K562 (cell line): ENCODE measurements around the gene BHLHE40. TPM values are rescaled to one million over a fixed set of nuclear protein-coding genes. Genes with fewer than 3 reads are reported as not detected.
A peak's percentile ranks its signal among the peaks of the same experiment; 100 is the strongest.

ENCODE experiments used
- BRCA1 ChIP-seq, 2 experiments: fragments of 450-650 bp in 1 of 2; sonication (generic) in 1 of 2; formaldehyde crosslinking in 1 of 2; IDR thresholded peaks; 2 replicates each; pipeline versions ENCODE4 v1.5.0 to v1.6.1; 2017 to 2020; ENCODE audit warnings: mild to moderate bottlenecking in 1 of 2, missing genetic modification reagents in 1 of 2
- CHD2 ChIP-seq: IDR thresholded peaks from 2 replicates; pipeline ENCODE4 v1.6.1; 2011; ENCODE audit warnings: low read depth, low read length
- CHD4 ChIP-seq: fragments of 200-600 bp; sonication (generic); IDR thresholded peaks from 3 replicates; pipeline ENCODE4 v1.6.1; 2012; ENCODE audit warnings: low read depth, mild to moderate bottlenecking, mixed read lengths, low read length, inconsistent platforms; ENCODE audit not compliant: insufficient read depth, insufficient replicate concordance, poor library complexity, severe bottlenecking
- ETS1 ChIP-seq: conservative IDR thresholded peaks from 2 replicates; pipeline ENCODE4 v1.6.1; 2011; ENCODE audit warnings: low read depth, mild to moderate bottlenecking, low read length; ENCODE audit not compliant: control insufficient read depth
- KAT7 ChIP-seq: sonication (generic); formaldehyde crosslinking; IDR thresholded peaks from 2 replicates; pipeline ENCODE4 v1.8.0; 2022; ENCODE audit warnings: missing genetic modification reagents, mild to moderate bottlenecking, borderline replicate concordance
- NCOA6 ChIP-seq: fragments of 450-650 bp; IDR thresholded peaks from 2 replicates; pipeline ENCODE4 v1.6.1; 2017; ENCODE audit warnings: mild to moderate bottlenecking
- RBM34 ChIP-seq: fragments of 200-400 bp; formaldehyde crosslinking; IDR thresholded peaks from 2 replicates; pipeline ENCODE4 v1.6.1; 2018; ENCODE audit warnings: low read length, borderline replicate concordance; ENCODE audit not compliant: insufficient read depth
- RFX1 ChIP-seq: fragments of 450-650 bp; IDR thresholded peaks from 2 replicates; pipeline ENCODE4 v1.6.1; 2016; ENCODE audit warnings: mild to moderate bottlenecking, moderate library complexity
- RNF2 ChIP-seq: sonication (generic); IDR thresholded peaks from 2 replicates; pipeline ENCODE4 v1.6.1; 2016
- SFPQ ChIP-seq: fragments of 200-400 bp; formaldehyde crosslinking; IDR thresholded peaks from 2 replicates; pipeline ENCODE4 v1.6.1; 2017; ENCODE audit warnings: mild to moderate bottlenecking, low read depth, low read length, moderate library complexity
- SP2 ChIP-seq: IDR thresholded peaks from 2 replicates; pipeline ENCODE4 v1.6.1; 2011; ENCODE audit warnings: mild to moderate bottlenecking, low read depth, low read length, moderate library complexity; ENCODE audit not compliant: poor library complexity, severe bottlenecking; ENCODE audit errors: extremely low read depth
- TAF9B ChIP-seq: fragments of 450-650 bp; IDR thresholded peaks from 2 replicates; pipeline ENCODE4 v1.6.1; 2018; ENCODE audit warnings: mild to moderate bottlenecking; ENCODE audit not compliant: partially characterized antibody
- ZC3H4 ChIP-seq: sonication (generic); formaldehyde crosslinking; IDR thresholded peaks from 2 replicates; pipeline ENCODE4 v1.9.0; 2021; ENCODE audit warnings: missing genetic modification reagents, borderline replicate concordance
- ZFP1 ChIP-seq: fragments of 450-650 bp; formaldehyde crosslinking; IDR thresholded peaks from 2 replicates; pipeline ENCODE4 v1.4.0; 2020; ENCODE audit warnings: mild to moderate bottlenecking, mixed read lengths
- ZNF12 ChIP-seq: sonication (generic); formaldehyde crosslinking; IDR thresholded peaks from 2 replicates; pipeline ENCODE4 v1.4.0; 2020; ENCODE audit warnings: mild to moderate bottlenecking, missing genetic modification reagents
- ZNF146 ChIP-seq: IDR thresholded peaks from one replicate; pipeline ENCODE4 v1.6.1; 2018; ENCODE audit warnings: missing compliant biosample characterization; ENCODE audit not compliant: unreplicated experiment
- ZNF184 ChIP-seq: sonication (generic); formaldehyde crosslinking; IDR thresholded peaks from 2 replicates; pipeline ENCODE4 v1.5.0; 2020; ENCODE audit warnings: missing genetic modification reagents
- ZNF224 ChIP-seq: sonication (generic); formaldehyde crosslinking; IDR thresholded peaks from 2 replicates; pipeline ENCODE4 v1.8.0; 2022; ENCODE audit warnings: mild to moderate bottlenecking, missing genetic modification reagents
- ZNF584 ChIP-seq: fragments of 200-800 bp; sonication (Bioruptor generic); IDR thresholded peaks from 2 replicates; pipeline ENCODE4 v1.6.1; 2016; ENCODE audit warnings: low read depth, mild to moderate bottlenecking, missing genetic modification characterization, missing compliant biosample characterization
- ZNF717 ChIP-seq: fragments of 250-450 bp; sonication (Bioruptor Pico); IDR thresholded peaks from 2 replicates; pipeline ENCODE4 v1.5.0; 2021
- polyA plus RNA-seq, 8 experiments: library from polyadenylated mRNA; depleted of rRNA in 4 of 8; stranded (reverse) in 5 of 8; unstranded in 3 of 8; fragments of >200 nt; fragmentation: Nextera tagmentation in 2 of 8; fragmentation: Illumina TruSeq in 1 of 8; extraction: Ambion mirVana in 2 of 8; extraction: Trizol in 1 of 8; gene quantifications; 2 replicates each; pipeline versions ENCODE4 v1.2.1 to v1.2.3, GENCODE V29; 2011 to 2014; ENCODE audit warnings: inconsistent platforms in 1 of 8, missing spikeins in 1 of 8
- total RNA-seq, 7 experiments: library from RNA; depleted of rRNA in 6 of 7; stranded (reverse); fragments of >200 nt in 6 of 7; fragmentation: Illumina TruSeq in 2 of 7; extraction: Trizol in 2 of 7; gene quantifications; 2 replicates each; pipeline versions ENCODE4 v1.2.1 to v1.2.3, GENCODE V29; 2011 to 2021; ENCODE audit warnings: low replicate concordance in 1 of 7
- TF ChIP-seq, protein P1 (sequence below), 2 experiments: fragments of 450-650 bp; IDR thresholded peaks; 2 replicates each; pipeline ENCODE4 v1.6.1; 2016
- TF ChIP-seq, protein P2 (sequence below): fragments of 450-650 bp; formaldehyde crosslinking; IDR thresholded peaks from 2 replicates; pipeline ENCODE4 v1.4.0; 2020; ENCODE audit warnings: mild to moderate bottlenecking, moderate library complexity

Gene BHLHE40
- total and polyA plus RNA-seq, 9 of the 15 experiments (the other 6 are each of a cell fraction or from before 2014, with no cell fraction given), result 12.0 to 83.9 (median 31.4) TPM

- no peak for TF ChIP-seq RBM34
- no peak for TF ChIP-seq NCOA6
- TF ChIP-seq, protein P1, sequence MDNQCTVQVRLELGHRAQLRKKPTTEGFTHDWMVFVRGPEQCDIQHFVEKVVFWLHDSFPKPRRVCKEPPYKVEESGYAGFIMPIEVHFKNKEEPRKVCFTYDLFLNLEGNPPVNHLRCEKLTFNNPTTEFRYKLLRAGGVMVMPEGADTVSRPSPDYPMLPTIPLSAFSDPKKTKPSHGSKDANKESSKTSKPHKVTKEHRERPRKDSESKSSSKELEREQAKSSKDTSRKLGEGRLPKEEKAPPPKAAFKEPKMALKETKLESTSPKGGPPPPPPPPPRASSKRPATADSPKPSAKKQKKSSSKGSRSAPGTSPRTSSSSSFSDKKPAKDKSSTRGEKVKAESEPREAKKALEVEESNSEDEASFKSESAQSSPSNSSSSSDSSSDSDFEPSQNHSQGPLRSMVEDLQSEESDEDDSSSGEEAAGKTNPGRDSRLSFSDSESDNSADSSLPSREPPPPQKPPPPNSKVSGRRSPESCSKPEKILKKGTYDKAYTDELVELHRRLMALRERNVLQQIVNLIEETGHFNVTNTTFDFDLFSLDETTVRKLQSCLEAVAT (IDR thresholded peaks at IDR 0.05), result peak in 1 of 2 experiments; percentile 76; a peak in 1 of 4 replicates
- TF ChIP-seq ETS1, result no peak
- TF ChIP-seq SFPQ, result no peak
- no peak for TF ChIP-seq ZNF224 (CRISPR knock-in tag)
- TF ChIP-seq ZNF717, result 0 out of 2 replicates have a peak, but pooled peaks have one; percentile 73
- TF ChIP-seq BRCA1 (IDR thresholded peaks at IDR 0.05), result no peak
- no peak for TF ChIP-seq BRCA1 (CRISPR knock-in tag; IDR thresholded peaks at IDR 0.05)
- TF ChIP-seq ZFP1 (CRISPR knock-in tag), result no peak
- no peak for TF ChIP-seq ZNF12 (CRISPR knock-in tag)
- no peak for TF ChIP-seq ZC3H4
- TF ChIP-seq SP2, result no peak
- TF ChIP-seq, protein P2, sequence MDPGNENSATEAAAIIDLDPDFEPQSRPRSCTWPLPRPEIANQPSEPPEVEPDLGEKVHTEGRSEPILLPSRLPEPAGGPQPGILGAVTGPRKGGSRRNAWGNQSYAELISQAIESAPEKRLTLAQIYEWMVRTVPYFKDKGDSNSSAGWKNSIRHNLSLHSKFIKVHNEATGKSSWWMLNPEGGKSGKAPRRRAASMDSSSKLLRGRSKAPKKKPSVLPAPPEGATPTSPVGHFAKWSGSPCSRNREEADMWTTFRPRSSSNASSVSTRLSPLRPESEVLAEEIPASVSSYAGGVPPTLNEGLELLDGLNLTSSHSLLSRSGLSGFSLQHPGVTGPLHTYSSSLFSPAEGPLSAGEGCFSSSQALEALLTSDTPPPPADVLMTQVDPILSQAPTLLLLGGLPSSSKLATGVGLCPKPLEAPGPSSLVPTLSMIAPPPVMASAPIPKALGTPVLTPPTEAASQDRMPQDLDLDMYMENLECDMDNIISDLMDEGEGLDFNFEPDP (CRISPR knock-in tag), result no peak
- TF ChIP-seq CHD4, result no peak
- no peak for TF ChIP-seq ZNF584 (CRISPR knock-in tag)
- no peak for TF ChIP-seq ZNF184
- TF ChIP-seq ZNF146, result no peak
- TF ChIP-seq KAT7 (CRISPR knock-in tag), result no peak
- no peak for TF ChIP-seq TAF9B
- no peak for TF ChIP-seq RFX1
- TF ChIP-seq CHD2, result no peak
- no peak for TF ChIP-seq RNF2
These were observed 2.0 kb upstream of the BHLHE40 start (continued) for GRCh38 chr3:4977001-4977852.
